ENCODE measurements around the gene KRTAP10-10. TPM values are rescaled to one million over a fixed set of nuclear protein-coding genes. Genes with fewer than 3 reads are reported as not detected.
"Not testable (repeated sequence)": the region's sequence is repeated elsewhere in the genome, so short reads cannot be mapped to it uniquely, and the experiment has no call there.

KRTAP10-10 gene
- total and polyA plus RNA-seq, 2 donors (not counting 1 experiment from before 2014, with no cell fraction given): not detected

DNA sequence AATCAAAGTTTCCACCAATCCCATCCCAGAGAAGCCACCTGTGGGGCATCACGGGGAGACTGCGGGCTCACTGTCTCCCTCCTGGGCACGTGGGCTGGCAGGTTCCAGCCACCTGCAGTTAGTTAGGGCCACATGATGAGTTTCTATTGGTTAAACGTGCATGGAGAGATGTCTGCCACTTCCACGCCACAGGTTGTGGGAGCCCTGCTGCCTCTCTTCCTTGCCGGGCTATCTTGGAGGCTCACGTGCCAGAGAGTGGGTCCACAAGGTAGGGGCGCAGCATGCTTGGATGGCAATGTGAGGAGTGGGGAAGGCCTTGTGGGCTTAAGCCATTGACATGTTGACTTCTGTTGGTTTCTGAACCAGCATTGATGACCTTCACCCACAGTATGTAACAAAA, 33.2 kb upstream of the KRTAP10-10 start:
- H3K27ac ChIP-seq (ENCODE audit: insufficient read depth, low read length): no peak overlapping the region
- no peaks in the 10 kb centered on the region for H4K20me1 ChIP-seq (ENCODE audit: control insufficient read depth, extremely low read depth, insufficient read depth, low read length)
- no peak overlapping the region for H3K4me2 ChIP-seq (ENCODE audit: extremely low read depth, insufficient read depth, low read length)
- TF ChIP-seq EZH2 (IDR thresholded peaks at IDR 0.05; ENCODE audit: low read length, missing control alignments): no peak
- TF ChIP-seq, protein P1, sequence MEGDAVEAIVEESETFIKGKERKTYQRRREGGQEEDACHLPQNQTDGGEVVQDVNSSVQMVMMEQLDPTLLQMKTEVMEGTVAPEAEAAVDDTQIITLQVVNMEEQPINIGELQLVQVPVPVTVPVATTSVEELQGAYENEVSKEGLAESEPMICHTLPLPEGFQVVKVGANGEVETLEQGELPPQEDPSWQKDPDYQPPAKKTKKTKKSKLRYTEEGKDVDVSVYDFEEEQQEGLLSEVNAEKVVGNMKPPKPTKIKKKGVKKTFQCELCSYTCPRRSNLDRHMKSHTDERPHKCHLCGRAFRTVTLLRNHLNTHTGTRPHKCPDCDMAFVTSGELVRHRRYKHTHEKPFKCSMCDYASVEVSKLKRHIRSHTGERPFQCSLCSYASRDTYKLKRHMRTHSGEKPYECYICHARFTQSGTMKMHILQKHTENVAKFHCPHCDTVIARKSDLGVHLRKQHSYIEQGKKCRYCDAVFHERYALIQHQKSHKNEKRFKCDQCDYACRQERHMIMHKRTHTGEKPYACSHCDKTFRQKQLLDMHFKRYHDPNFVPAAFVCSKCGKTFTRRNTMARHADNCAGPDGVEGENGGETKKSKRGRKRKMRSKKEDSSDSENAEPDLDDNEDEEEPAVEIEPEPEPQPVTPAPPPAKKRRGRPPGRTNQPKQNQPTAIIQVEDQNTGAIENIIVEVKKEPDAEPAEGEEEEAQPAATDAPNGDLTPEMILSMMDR (conservative IDR thresholded peaks at IDR 0.05 in 1 of 2, IDR thresholded peaks at IDR 0.05 in 1 of 2; ENCODE audit: low read depth in 1 of 2, low read length in 2 of 2): no peak
- H3K9me3 ChIP-seq (ENCODE audit: control insufficient read depth, insufficient read depth, low read depth, low read length): no peaks in the 10 kb centered on the region
- no peaks in the 10 kb centered on the region for H3K27me3 ChIP-seq (ENCODE audit: control insufficient read depth, insufficient read depth, low read length)
- no peaks in the 10 kb centered on the region for H3K4me1 ChIP-seq (ENCODE audit: control insufficient read depth, extremely low read depth, insufficient read depth, low read length)
- H2AFZ ChIP-seq (ENCODE audit: low read length): no peak overlapping the region
- H3K9ac ChIP-seq (ENCODE audit: insufficient read depth, low read length): no peak overlapping the region
- no peaks in the 10 kb centered on the region for H3K79me2 ChIP-seq (ENCODE audit: control insufficient read depth, insufficient read depth, low read length)
- DNase-seq (ENCODE audit: low read depth in 2 of 2): no peak
- H3K36me3 ChIP-seq (ENCODE audit: control insufficient read depth, insufficient read depth, low read length): no peaks in the 10 kb centered on the region
- H3K4me3 ChIP-seq (replicated peaks in 1 of 4; ENCODE audit: control extremely low read depth in 1 of 4, insufficient read depth in 1 of 4, low read depth in 3 of 4, low read length in 4 of 4): no peak overlapping the region

DNA sequence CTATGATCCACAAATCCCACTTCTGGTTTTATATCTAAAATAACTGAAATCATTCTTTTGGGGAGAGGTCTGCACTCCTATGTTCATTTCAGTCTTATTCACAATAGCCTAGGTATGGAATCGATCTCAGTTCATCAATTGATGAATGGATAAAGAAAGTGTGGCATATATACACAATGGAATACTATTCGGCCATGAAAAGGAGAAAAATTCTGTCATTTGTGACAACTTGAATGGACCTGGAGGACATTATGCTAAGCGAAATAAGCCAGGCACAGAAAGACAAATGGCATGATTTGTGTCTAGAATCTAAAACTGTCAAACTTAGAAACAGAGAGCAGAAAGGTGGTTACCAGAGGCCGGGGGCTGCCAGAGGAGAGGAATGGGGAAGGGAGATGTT, 30.7 kb upstream of the KRTAP10-10 start:
- no peak for TF ChIP-seq EZH2 (IDR thresholded peaks at IDR 0.05; ENCODE audit: low read length, missing control alignments)
- TF ChIP-seq, protein P1 (conservative IDR thresholded peaks at IDR 0.05 in 1 of 2, IDR thresholded peaks at IDR 0.05 in 1 of 2; ENCODE audit: low read depth in 1 of 2, low read length in 2 of 2): no peak
- Histone ChIP-seq H4K20me1 (ENCODE audit: control insufficient read depth, extremely low read depth, insufficient read depth, low read length) (no peaks in the 10 kb centered on the region), H3K36me3 (ENCODE audit: control insufficient read depth, insufficient read depth, low read length) (no peaks in the 10 kb centered on the region), H3K9ac (ENCODE audit: insufficient read depth, low read length) (no peak overlapping the region), H3K4me2 (ENCODE audit: extremely low read depth, insufficient read depth, low read length) (no peak overlapping the region), H3K4me3 (replicated peaks in 1 of 4; ENCODE audit: control extremely low read depth in 1 of 4, insufficient read depth in 1 of 4, low read depth in 3 of 4, low read length in 4 of 4) (no peak overlapping the region), H3K4me1 (ENCODE audit: control insufficient read depth, extremely low read depth, insufficient read depth, low read length) (no peaks in the 10 kb centered on the region), H2AFZ (ENCODE audit: low read length) (no peak overlapping the region), H3K9me3 (ENCODE audit: control insufficient read depth, insufficient read depth, low read depth, low read length) (no peaks in the 10 kb centered on the region), H3K79me2 (ENCODE audit: control insufficient read depth, insufficient read depth, low read length) (no peaks in the 10 kb centered on the region), H3K27me3 (ENCODE audit: control insufficient read depth, insufficient read depth, low read length) (no peaks in the 10 kb centered on the region), H3K27ac (ENCODE audit: insufficient read depth, low read length) (no peak overlapping the region)
- no peak for DNase-seq (ENCODE audit: low read depth in 2 of 2)

DNA sequence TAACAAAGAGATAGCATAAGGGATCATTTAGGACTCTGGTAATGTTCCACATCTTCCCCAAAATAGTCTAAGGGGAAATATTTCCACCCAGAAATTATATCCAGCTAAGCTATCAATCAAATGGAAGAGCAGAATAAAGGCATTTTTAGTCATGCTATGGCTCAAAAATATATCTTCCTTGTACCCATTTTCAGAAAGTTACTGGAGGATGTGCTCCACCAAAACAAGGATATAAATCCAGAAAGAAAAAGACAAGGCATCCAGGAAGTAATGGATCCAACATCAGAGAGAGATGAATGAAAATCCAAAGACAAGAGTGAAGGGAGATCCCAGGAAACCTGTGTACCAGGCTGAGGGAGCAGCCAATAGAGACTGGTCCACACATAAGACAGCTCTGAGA, 28.0 kb upstream of the KRTAP10-10 start:
- Histone ChIP-seq H3K79me2 (ENCODE audit: control insufficient read depth, insufficient read depth, low read length) (no peaks in the 10 kb centered on the region), H4K20me1 (ENCODE audit: control insufficient read depth, extremely low read depth, insufficient read depth, low read length) (no peaks in the 10 kb centered on the region), H3K27me3 (ENCODE audit: control insufficient read depth, insufficient read depth, low read length) (no peaks in the 10 kb centered on the region), H3K4me2 (ENCODE audit: extremely low read depth, insufficient read depth, low read length) (no peak overlapping the region), H3K27ac (ENCODE audit: insufficient read depth, low read length) (no peak overlapping the region), H3K9me3 (ENCODE audit: control insufficient read depth, insufficient read depth, low read depth, low read length) (no peaks in the 10 kb centered on the region), H3K4me3 (replicated peaks in 1 of 4; ENCODE audit: control extremely low read depth in 1 of 4, insufficient read depth in 1 of 4, low read depth in 3 of 4, low read length in 4 of 4) (no peak overlapping the region), H3K9ac (ENCODE audit: insufficient read depth, low read length) (no peak overlapping the region), H3K36me3 (ENCODE audit: control insufficient read depth, insufficient read depth, low read length) (no peaks in the 10 kb centered on the region), H3K4me1 (ENCODE audit: control insufficient read depth, extremely low read depth, insufficient read depth, low read length) (no peaks in the 10 kb centered on the region), H2AFZ (ENCODE audit: low read length) (no peak overlapping the region)
- no peak for DNase-seq (ENCODE audit: low read depth in 2 of 2)
- TF ChIP-seq, protein P1 (conservative IDR thresholded peaks at IDR 0.05 in 1 of 2, IDR thresholded peaks at IDR 0.05 in 1 of 2; ENCODE audit: low read depth in 1 of 2, low read length in 2 of 2): no peak
- no peak for TF ChIP-seq EZH2 (IDR thresholded peaks at IDR 0.05; ENCODE audit: low read length, missing control alignments)

DNA sequence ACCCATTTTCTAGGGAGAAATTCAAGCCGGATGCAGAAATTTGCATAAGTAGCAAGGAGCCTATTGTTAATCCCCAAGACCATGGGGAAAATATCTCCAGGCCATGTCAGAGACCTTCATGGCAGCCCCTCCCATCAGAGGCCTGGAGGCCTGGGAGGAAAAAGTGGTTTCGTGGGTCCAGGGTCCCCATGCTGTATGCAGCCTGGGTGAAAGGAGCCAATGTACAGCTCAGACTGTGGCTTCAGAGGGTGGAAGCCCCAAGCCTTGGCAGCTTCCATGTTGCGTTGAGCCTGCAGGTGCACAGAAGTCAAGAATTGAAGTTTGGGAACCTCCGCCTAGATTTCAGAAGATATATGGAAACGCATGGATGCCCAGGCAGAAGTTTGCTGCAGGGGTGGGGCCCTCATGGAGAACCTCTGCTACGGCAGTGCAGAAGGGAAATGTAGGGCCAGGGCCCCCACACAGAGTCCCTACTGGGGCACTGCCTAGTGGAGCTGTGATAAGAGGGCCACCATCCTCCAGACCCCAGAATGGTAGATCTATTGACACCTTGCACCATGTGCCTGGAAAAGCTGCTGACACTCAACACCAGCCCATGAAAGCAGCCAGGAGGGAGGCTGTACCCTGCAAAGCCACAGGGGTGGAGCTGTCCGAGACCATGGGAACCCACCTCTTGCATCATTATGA, 26.9 kb upstream of the KRTAP10-10 start:
- not testable (repeated sequence) for DNase-seq (ENCODE audit: low read depth in 2 of 2); H3K27me3 ChIP-seq (ENCODE audit: control insufficient read depth, insufficient read depth, low read length); H3K4me1 ChIP-seq (ENCODE audit: control insufficient read depth, extremely low read depth, insufficient read depth, low read length); H3K9ac ChIP-seq (ENCODE audit: insufficient read depth, low read length); H3K79me2 ChIP-seq (ENCODE audit: control insufficient read depth, insufficient read depth, low read length); H3K4me2 ChIP-seq (ENCODE audit: extremely low read depth, insufficient read depth, low read length); H4K20me1 ChIP-seq (ENCODE audit: control insufficient read depth, extremely low read depth, insufficient read depth, low read length); H3K9me3 ChIP-seq (ENCODE audit: control insufficient read depth, insufficient read depth, low read depth, low read length); H3K27ac ChIP-seq (ENCODE audit: insufficient read depth, low read length); H2AFZ ChIP-seq (ENCODE audit: low read length); H3K4me3 ChIP-seq (replicated peaks in 1 of 4; ENCODE audit: control extremely low read depth in 1 of 4, insufficient read depth in 1 of 4, low read depth in 3 of 4, low read length in 4 of 4); H3K36me3 ChIP-seq (ENCODE audit: control insufficient read depth, insufficient read depth, low read length)

Measured in fibroblast of lung (primary cell).